KMS-11 (cell line): Measurements from ENCODE around the gene STK33.

ENCODE experiments used
- H2AFZ ChIP-seq: fragments of 200-600 bp; sonication (generic); 2 replicates; pipeline ENCODE4 v1.6.1; 2016; ENCODE audit warnings: antibody characterized with exemption, mixed run types, low read depth
- H3K27ac ChIP-seq: fragments of 200-600 bp; sonication (generic); 2 replicates; pipeline ENCODE4 v1.6.1; 2016; ENCODE audit warnings: mild to moderate bottlenecking, mixed run types
- H3K27me3 ChIP-seq: fragments of 200-600 bp; sonication (generic); 2 replicates; pipeline ENCODE4 v1.6.1; 2017; ENCODE audit warnings: mild to moderate bottlenecking, low read depth, mixed run types, moderate library complexity; ENCODE audit not compliant: insufficient read depth
- H3K36me3 ChIP-seq: fragments of 200-600 bp; sonication (generic); 2 replicates; pipeline ENCODE4 v1.6.1; 2017; ENCODE audit warnings: mild to moderate bottlenecking, mixed run types; ENCODE audit not compliant: insufficient read depth
- H3K4me1 ChIP-seq: fragments of 200-600 bp; sonication (generic); 2 replicates; pipeline ENCODE4 v1.6.1; 2016; ENCODE audit warnings: mild to moderate bottlenecking, low read depth, mixed run types; ENCODE audit not compliant: poor library complexity, severe bottlenecking
- H3K4me2 ChIP-seq: fragments of 200-600 bp; sonication (generic); 2 replicates; pipeline ENCODE4 v1.7.0; 2016; ENCODE audit warnings: mild to moderate bottlenecking, mixed run types
- H3K4me3 ChIP-seq: fragments of 200-600 bp; sonication (generic); IDR thresholded peaks from 2 replicates; pipeline ENCODE4 v1.6.1; 2017; ENCODE audit warnings: low read depth, low read length, mixed read lengths; ENCODE audit not compliant: insufficient read depth
- H3K79me2 ChIP-seq: fragments of 200-600 bp; sonication (generic); 2 replicates; pipeline ENCODE4 v1.6.1; 2016; ENCODE audit warnings: low read depth, mixed run types; ENCODE audit not compliant: insufficient read depth
- H3K9ac ChIP-seq: fragments of 200-600 bp; sonication (generic); 2 replicates; pipeline ENCODE4 v1.6.1; 2016; ENCODE audit warnings: mild to moderate bottlenecking, mixed run types
- H4K20me1 ChIP-seq: fragments of 200-600 bp; sonication (generic); 2 replicates; pipeline ENCODE4 v1.6.1; 2016; ENCODE audit warnings: mild to moderate bottlenecking, mixed run types; ENCODE audit not compliant: insufficient read depth
- CTCF ChIP-seq: fragments of 200-600 bp; sonication (generic); conservative IDR thresholded peaks from 2 replicates; pipeline ENCODE4 v1.6.1; 2017; ENCODE audit warnings: low read depth, mild to moderate bottlenecking, antibody characterized with exemption, low read length, moderate library complexity, mixed read lengths

Gene STK33

GRCh38 chr11:8408151-8408941 lies 185.7 kb downstream of the STK33 start:
- Histone ChIP-seq H3K27me3 (no peaks in the 10 kb centered on the region), H3K36me3 (no peaks in the 10 kb centered on the region), H3K9ac (no peak overlapping the region), H3K4me2 (no peak overlapping the region), H4K20me1 (no peaks in the 10 kb centered on the region), H3K27ac (no peak overlapping the region), H3K4me3 (no peak overlapping the region), H2AFZ (no peak overlapping the region), H3K4me1 (no peaks in the 10 kb centered on the region), H3K79me2 (no peaks in the 10 kb centered on the region)
- no peak for TF ChIP-seq CTCF

- Histone ChIP-seq H3K4me1 (no peaks in the 10 kb centered on the region), H3K4me3 (no peak overlapping the region), H3K4me2 (no peak overlapping the region), H3K9ac (no peak overlapping the region), H3K27ac (no peak overlapping the region), H3K27me3 (no peaks in the 10 kb centered on the region), H3K79me2 (no peaks in the 10 kb centered on the region), H2AFZ (no peak overlapping the region), H4K20me1 (no peaks in the 10 kb centered on the region), H3K36me3 (no peaks in the 10 kb centered on the region)
- no peak for TF ChIP-seq CTCF
Observed at GRCh38 chr11:8403310-8403709, 190.7 kb downstream of the STK33 start.

- Histone ChIP-seq H3K27ac (no peak overlapping the region), H3K9ac (no peak overlapping the region), H4K20me1 (no peaks in the 10 kb centered on the region), H3K36me3 (no peaks in the 10 kb centered on the region), H3K4me2 (no peak overlapping the region), H3K4me3 (no peak overlapping the region), H3K4me1 (no peaks in the 10 kb centered on the region), H3K27me3 (no peaks in the 10 kb centered on the region), H3K79me2 (no peaks in the 10 kb centered on the region), H2AFZ (no peak overlapping the region)
- TF ChIP-seq CTCF: no peak
Observed at GRCh38 chr11:8392886-8393285, 201.1 kb downstream of the STK33 start.

- no peak overlapping the region for H3K4me2 ChIP-seq
- no peak overlapping the region for H3K4me3 ChIP-seq
- no peaks in the 10 kb centered on the region for H3K79me2 ChIP-seq
- H3K9ac ChIP-seq: no peak overlapping the region
- H4K20me1 ChIP-seq: no peaks in the 10 kb centered on the region
- H3K27ac ChIP-seq: no peak overlapping the region
- no peak overlapping the region for H2AFZ ChIP-seq
- no peaks in the 10 kb centered on the region for H3K36me3 ChIP-seq
- no peaks in the 10 kb centered on the region for H3K27me3 ChIP-seq
- no peak for TF ChIP-seq CTCF
- H3K4me1 ChIP-seq: no peaks in the 10 kb centered on the region
Observed at GRCh38 chr11:8392166-8392565, 201.9 kb downstream of the STK33 start.
